ENCODE data around the gene TBC1D32.
"Not testable (repeated sequence)": the region's sequence is repeated elsewhere in the genome, so short reads cannot be mapped to it uniquely, and the experiment has no call there.

DNA sequence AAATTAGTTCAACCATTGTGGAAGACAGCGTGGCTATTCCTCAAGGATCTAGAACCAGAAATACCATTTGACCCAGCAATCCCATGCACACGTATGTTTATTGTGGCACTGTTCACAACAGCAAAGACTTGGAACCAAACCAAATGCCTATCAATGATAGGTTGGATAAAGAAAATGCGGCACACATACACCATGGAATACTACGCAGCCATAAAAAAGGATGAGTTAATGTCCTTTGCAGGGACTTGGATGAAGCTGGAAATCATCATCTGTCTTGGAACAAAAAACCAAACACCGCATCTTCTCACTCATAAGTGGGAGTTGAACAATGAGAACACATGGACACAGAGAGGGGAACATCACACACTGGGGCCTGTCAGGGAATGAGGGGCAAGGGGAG is 22.5 kb downstream of the TBC1D32 start:
- not testable (repeated sequence) for TF ChIP-seq POLR2AphosphoS5 (IDR thresholded peaks at IDR 0.05; ENCODE audit: borderline replicate concordance, low read depth, low read length); EZH2 (IDR thresholded peaks at IDR 0.05)

All from SK-N-MC (cell line).